GM21360 (cell line): ENCODE data around the gene PRKD1.
"Not testable (repeated sequence)": the region's sequence is repeated elsewhere in the genome, so short reads cannot be mapped to it uniquely, and the experiment has no call there.

Experiments used
- ATAC-seq: cut with Tn5 transposase; IDR thresholded peaks from one replicate; pipeline ENCODE4 v1.9.1; 2021; ENCODE audit warnings: mild to moderate bottlenecking, moderate library complexity; ENCODE audit not compliant: unreplicated experiment

The PRKD1 gene

DNA sequence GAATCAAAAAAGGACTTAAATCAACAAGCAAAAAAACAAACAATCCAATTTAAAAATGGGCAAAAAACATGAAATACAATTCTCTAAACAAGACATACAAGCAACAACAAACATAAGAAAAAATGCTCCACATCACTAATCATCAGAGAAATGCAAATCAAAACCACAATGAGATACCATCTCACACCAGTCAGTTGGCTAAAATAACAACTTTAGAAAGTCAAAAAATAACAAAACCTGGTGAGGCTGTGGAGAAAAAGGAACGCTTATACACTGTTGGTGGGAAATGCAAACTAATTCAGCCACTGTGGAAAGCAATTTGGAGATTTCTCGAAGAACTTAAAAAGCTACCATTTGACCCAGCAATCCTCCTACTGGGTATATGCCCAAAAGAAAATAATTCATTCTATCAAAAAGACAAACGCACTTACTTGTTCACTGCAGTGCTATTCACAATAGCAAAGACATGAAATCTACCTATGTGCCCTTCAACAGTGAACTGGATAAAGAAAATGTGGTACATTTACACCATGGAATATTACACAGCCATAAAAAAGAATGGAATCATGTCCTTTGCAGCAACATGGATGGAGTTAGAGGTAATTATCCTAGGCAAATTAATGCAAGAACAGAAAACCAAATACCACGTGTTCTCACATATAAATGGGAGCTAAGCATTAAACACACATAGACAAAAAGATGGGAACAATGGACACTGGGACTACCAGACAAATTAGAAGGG, 26.9 kb downstream of the PRKD1 start:
- ATAC-seq, result no peak

DNA sequence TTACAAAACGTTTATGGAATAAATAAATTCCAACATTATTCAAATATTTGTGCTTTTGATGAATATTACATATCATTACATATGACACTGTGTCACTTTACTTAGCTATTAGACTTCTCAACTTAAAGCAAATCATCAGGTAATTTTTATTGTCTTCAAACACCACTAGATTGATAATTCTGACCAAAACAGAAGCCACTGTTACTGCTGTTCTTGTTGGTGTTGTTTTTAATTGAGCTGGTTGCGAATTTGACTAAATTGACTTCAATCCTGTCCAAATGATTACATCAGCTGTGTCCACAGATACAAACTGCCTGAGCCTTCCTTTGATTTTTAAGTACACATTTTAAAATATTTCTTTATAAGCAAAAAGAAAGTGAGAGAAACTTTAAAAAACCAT, 29.2 kb downstream of the PRKD1 start:
- no peak for ATAC-seq

DNA sequence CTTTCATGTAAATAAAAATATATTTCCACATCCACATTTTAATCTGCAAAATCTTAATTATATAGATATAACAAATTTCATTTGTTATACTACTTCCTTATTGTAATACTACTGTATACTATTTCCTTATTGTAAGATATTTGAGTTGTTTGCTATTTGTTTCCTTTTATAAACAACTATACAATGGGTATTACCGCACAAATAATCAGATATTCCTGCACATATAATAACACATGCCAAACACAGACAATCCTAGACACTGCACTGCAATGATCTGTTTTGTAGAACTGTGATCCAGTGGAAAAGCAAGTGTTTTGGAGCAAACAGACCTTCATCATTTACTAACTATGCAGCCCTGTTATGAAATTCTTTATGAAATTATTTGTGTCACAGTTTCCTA, 30.5 kb downstream of the PRKD1 start:
- no peak for ATAC-seq

GRCh38 chr14:29896354-29896821, 31.3 kb downstream of the PRKD1 start:
- no peak for ATAC-seq

DNA sequence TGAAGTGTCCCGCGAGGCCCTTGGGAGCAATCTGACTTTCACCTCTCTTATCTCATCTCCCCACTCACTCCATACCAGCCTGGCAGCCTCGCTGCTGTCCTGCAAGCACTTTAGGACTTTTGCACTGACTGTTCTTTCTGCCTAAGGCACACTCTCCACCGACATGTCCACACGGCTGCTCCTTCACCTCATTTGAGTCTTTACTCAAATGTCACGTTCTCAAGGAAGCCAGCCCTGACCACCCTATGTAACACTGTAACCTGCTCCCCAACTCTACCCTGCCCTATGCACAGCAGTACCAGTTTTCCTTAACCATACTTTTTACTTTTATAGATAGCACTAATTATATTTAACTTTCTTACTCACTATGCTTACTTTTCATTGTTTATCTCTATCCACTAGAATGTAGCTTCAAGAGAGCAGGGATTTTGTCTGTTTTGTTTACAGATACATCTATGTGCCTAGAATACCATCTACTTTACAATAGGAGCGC, 32.0 kb downstream of the PRKD1 start:
- ATAC-seq, result no peak

- no peak for ATAC-seq
Measured at GRCh38 chr14:29893989-29894388, 33.7 kb downstream of the PRKD1 start.

DNA sequence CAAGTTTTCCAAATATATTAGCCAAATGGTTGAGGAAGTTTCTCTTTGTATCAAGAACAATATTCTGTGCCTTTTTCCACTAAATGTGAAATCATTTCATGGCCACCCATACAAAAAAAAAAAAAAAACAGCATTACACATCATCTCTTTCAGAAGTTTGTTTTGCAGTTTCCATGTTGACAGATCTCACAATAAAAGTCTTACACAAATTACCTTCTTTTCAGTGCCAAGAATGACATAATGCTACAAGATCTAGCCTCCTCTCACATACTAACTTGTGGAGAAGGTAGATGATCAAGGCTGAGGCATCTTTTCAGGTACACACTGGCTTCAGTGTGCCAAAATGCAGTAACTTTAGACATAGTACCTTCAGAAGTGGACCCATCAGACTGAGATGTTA, 35.3 kb downstream of the PRKD1 start:
- ATAC-seq, result no peak

DNA sequence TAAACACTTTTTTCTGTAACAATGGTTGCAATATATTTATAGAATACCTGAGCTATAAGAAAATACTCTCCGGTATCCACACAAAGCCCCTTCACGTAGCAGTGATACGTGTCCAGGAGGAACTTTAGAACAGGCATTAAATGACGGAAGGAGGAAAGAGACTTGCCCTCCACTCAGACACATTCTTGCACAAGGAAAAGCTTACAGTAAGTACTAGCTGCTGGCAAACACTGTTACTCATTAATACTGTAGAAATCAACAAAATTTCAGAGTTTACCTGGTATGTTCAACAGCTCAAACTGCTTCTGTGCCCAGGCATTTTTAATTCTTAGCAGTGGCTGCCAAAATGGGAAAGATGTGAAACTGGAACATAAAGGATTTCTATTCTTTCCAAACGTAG, 41.7 kb downstream of the PRKD1 start:
- ATAC-seq, result no peak

- no peak for ATAC-seq
Measured at GRCh38 chr14:29868000-29868399, 59.6 kb downstream of the PRKD1 start.

DNA sequence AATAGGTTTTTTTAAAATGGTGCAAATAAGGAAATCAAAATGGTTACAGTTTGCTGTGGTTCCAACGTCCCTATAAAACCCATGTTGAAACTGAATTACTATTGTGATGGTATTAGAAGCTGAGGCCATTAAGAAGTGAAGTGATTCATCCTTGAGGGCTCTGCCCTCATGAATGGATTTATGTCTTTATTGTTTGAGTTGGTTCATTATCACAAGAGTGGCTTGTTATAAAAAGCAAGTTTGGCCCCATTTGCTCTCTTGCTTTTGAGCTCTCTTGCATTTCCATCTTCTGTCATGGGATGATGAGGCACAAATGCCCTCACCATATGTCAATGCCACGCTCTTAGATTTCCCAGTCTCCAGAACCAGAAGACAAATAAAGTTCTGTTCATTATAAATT, 62.3 kb downstream of the PRKD1 start:
- no peak for ATAC-seq

GRCh38 chr14:29861996-29862395, 65.7 kb downstream of the PRKD1 start:
- no peak for ATAC-seq

GRCh38 chr14:29858299-29858698, 69.3 kb downstream of the PRKD1 start:
- ATAC-seq, result peak; percentile 93

GRCh38 chr14:29857551-29857950, 70.1 kb downstream of the PRKD1 start:
- peak; percentile 67 for ATAC-seq

DNA sequence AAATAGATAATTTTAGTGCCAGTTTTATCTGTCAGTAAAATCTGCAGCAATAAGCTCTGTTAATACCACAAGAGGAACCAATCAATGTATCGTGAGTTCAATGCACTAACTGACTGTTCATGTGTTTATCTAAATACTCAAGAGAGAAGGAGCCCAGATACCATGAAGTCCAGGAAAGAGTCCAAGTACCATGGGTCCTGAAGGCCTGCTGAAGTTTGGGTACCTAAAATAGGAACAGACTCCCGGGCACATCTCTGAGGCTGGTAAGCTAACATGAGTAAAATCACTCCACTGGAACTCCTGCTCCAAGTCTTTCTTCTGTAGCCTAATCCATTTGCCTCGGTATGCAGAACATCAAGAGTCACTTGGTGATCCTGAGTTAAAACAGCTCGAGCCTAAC, 71.1 kb downstream of the PRKD1 start:
- ATAC-seq, result no peak

DNA sequence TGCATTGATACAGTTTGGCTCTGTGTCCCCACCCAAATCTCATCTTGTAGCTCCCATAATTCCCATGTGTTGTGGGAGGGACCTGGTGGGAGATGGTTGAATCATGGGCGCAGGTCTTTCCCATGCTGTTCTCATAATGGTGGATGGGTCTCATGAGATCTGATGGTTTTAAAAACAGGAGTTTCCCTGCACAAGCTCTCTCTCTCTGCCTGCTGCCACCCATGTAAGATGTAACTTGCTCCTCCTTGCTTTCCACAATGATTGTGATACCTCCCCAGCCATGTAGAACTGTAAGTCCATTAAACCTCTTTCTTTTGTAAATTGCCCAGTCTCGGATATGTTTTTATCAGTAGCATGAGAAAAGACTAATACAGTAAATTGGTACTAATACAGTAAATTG, 74.0 kb downstream of the PRKD1 start:
- ATAC-seq, result not testable (repeated sequence)

DNA sequence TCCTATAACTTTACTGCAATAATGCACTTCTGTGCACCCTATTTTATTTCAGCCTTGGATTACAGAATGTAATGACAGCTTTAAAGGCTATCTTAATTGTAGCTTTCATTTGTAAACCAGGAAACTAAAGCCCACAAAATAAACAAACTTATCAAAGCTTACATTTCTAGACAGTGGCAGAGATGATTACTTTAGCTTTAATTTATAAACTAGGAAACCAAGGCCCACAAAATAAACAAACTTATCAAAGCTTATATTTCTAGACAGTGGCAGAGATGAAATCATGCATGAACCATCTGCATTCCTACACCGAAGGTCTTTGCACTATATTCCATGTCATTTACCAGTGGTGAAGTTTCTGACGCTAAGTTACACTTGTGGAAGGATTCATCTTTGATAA, 74.4 kb downstream of the PRKD1 start:
- ATAC-seq, result no peak

DNA sequence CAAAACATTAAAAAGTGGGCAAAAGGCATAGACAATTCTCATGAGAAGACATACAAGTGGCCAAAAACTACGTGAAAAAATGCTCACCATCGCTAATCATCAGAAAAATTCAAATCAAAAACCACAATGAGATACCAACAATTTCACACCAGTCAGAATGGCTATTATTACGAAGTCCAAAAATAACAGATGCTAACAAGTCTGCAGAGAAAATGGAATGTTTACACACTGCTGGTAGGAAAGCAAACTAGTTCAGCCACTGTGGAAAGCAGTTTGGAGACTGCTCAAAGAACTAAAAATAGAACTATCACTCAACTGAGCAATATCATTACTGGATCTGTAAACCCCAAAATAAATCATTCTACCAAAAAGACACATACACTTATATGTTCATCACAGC, 76.2 kb downstream of the PRKD1 start:
- no peak for ATAC-seq

- ATAC-seq, result no peak
Measured at GRCh38 chr14:29847056-29847380, 80.6 kb downstream of the PRKD1 start.

- no peak for ATAC-seq
Measured at GRCh38 chr14:29846339-29847055, 81.2 kb downstream of the PRKD1 start.

GRCh38 chr14:29843981-29844380, 83.7 kb downstream of the PRKD1 start:
- ATAC-seq, result no peak

GRCh38 chr14:29842228-29842627, 85.4 kb downstream of the PRKD1 start:
- no peak for ATAC-seq

DNA sequence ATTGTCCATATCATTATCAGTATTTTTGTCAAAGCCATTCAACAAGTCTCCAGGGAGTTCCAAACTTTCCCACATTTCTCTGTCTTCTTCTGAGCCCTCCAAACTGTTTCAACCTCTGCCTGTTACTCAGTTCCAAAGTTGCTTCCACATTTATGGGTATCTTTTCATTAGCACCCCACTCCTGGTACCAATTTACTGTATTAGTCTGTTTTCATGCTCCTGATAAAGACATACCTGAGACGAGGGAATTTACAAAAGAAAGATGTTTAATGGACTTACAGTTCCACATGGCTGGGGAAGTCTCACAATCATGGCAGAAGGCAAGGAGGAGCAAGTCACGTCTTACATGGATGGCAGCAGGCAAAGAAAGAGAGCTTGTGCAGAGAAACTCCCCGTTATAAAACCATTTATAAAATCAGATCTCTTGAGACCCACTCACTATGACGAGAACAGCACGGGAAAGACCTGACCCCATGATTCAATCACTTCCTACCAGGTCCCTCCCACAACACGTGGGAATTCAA, 87.2 kb downstream of the PRKD1 start:
- ATAC-seq, result not testable (repeated sequence)
